Liver (tissue), 9 donors: ENCODE results near the gene IL10RB. TPM values are rescaled to one million over a fixed set of nuclear protein-coding genes. Genes with fewer than 3 reads are reported as not detected.

Source experiments
- DNase-seq: peaks from one replicate; pipeline ENCODE4 v3.0.0-alpha.2; 2017; ENCODE audit warnings: low spot score
- H3K27ac ChIP-seq, 2 donors: one replicate each; pipeline ENCODE4 v1.7.0; 2013; ENCODE audit warnings: inconsistent platforms in 2 of 2, low read length in 2 of 2, control low read depth in 1 of 2, low read depth in 1 of 2, mild to moderate bottlenecking in 1 of 2
- H3K27me3 ChIP-seq, 4 donors: one replicate each; pipeline versions ENCODE4 v1.6.1 to v1.7.0; 2013; ENCODE audit warnings: low read length in 3 of 4, inconsistent platforms in 1 of 4, mild to moderate bottlenecking in 1 of 4, moderate library complexity in 1 of 4; ENCODE audit not compliant: control insufficient read depth in 4 of 4, insufficient read depth in 4 of 4
- H3K36me3 ChIP-seq, 4 donors: one replicate each; pipeline versions ENCODE4 v1.6.1 to v1.7.0; 2013; ENCODE audit warnings: low read length in 3 of 4, mild to moderate bottlenecking in 3 of 4, low read depth in 1 of 4, moderate library complexity in 1 of 4; ENCODE audit not compliant: control insufficient read depth in 4 of 4, insufficient read depth in 3 of 4
- H3K4me1 ChIP-seq, 4 donors: one replicate each; pipeline versions ENCODE4 v1.6.1 to v1.7.0; 2013; ENCODE audit warnings: low read length in 3 of 4, mild to moderate bottlenecking in 3 of 4, moderate library complexity in 1 of 4; ENCODE audit not compliant: control insufficient read depth in 4 of 4, insufficient read depth in 4 of 4
- H3K4me3 ChIP-seq, 3 donors: one replicate each; pipeline versions ENCODE4 v1.6.1 to v1.7.0; 2013; ENCODE audit warnings: low read length in 3 of 3, control low read depth in 1 of 3, low read depth in 1 of 3, mild to moderate bottlenecking in 1 of 3
- H3K9ac ChIP-seq, 2 donors: one replicate each; pipeline ENCODE4 v1.7.0; 2013; ENCODE audit warnings: low read length in 2 of 2, mild to moderate bottlenecking in 2 of 2, moderate library complexity in 2 of 2, control low read depth in 1 of 2, low read depth in 1 of 2
- H3K9me3 ChIP-seq, 4 donors: one replicate each; pipeline versions ENCODE4 v1.6.1 to v1.7.0; 2013; ENCODE audit warnings: low read length in 3 of 4; ENCODE audit not compliant: control insufficient read depth in 4 of 4
- EGR1 ChIP-seq, 2 donors: IDR thresholded peaks; 2 replicates each; pipeline ENCODE4 v1.6.1; 2016 to 2018; ENCODE audit warnings: antibody characterized with exemption in 2 of 2, low read depth in 2 of 2
- FOXA1 ChIP-seq: IDR thresholded peaks from 2 replicates; pipeline ENCODE4 v1.6.1; 2016; ENCODE audit warnings: antibody characterized with exemption
- FOXA2 ChIP-seq: IDR thresholded peaks from 2 replicates; pipeline ENCODE4 v1.6.1; 2016; ENCODE audit warnings: antibody characterized with exemption
- GABPA ChIP-seq, 2 donors: IDR thresholded peaks in 1 of 2; conservative IDR thresholded peaks in 1 of 2; 2 replicates each; pipeline ENCODE4 v1.6.1; 2016; ENCODE audit warnings: antibody characterized with exemption in 2 of 2, mild to moderate bottlenecking in 1 of 2, moderate library complexity in 1 of 2
- HNF4A ChIP-seq, 2 donors: conservative IDR thresholded peaks; 2 replicates each; pipeline ENCODE4 v1.6.1; 2016; ENCODE audit warnings: antibody characterized with exemption in 2 of 2, mild to moderate bottlenecking in 2 of 2
- HNF4G ChIP-seq: IDR thresholded peaks from 2 replicates; pipeline ENCODE4 v1.6.1; 2016; ENCODE audit warnings: antibody characterized with exemption
- JUND ChIP-seq, 2 donors: IDR thresholded peaks; 2 replicates each; pipeline ENCODE4 v1.6.1; 2016; ENCODE audit warnings: antibody characterized with exemption in 2 of 2
- NR2F2 ChIP-seq: IDR thresholded peaks from 2 replicates; pipeline ENCODE4 v1.6.1; 2016; ENCODE audit warnings: antibody characterized with exemption
- RAD21 ChIP-seq, 2 donors: IDR thresholded peaks; 2 replicates each; pipeline ENCODE4 v1.6.1; 2016; ENCODE audit warnings: antibody characterized with exemption in 2 of 2, mild to moderate bottlenecking in 2 of 2
- RXRA ChIP-seq, 2 donors: IDR thresholded peaks; 2 replicates each; pipeline ENCODE4 v1.6.1; 2017 to 2018; ENCODE audit warnings: antibody characterized with exemption in 2 of 2, mild to moderate bottlenecking in 1 of 2
- SP1 ChIP-seq: IDR thresholded peaks from 2 replicates; pipeline ENCODE4 v1.6.1; 2018; ENCODE audit warnings: antibody characterized with exemption, mild to moderate bottlenecking
- YY1 ChIP-seq: IDR thresholded peaks from 2 replicates; pipeline ENCODE4 v1.6.1; 2016; ENCODE audit warnings: antibody characterized with exemption, mild to moderate bottlenecking
- WGBS: extraction: QIAGEN DNeasy Blood & Tissue Kit; methylation state at CpG from one replicate; pipeline ENCODE4 v1.1.7; 2013; 5-methylcytosine and 5-hydroxymethylcytosine counted together
- polyA plus RNA-seq, 2 donors: library from polyadenylated mRNA; stranded (reverse) in 1 of 2; unstranded in 1 of 2; fragments of 200-250 nt in 1 of 2; fragments of >200 nt in 1 of 2; fragmentation: Nextera tagmentation in 1 of 2; extraction: Ambion mirVana in 1 of 2; gene quantifications; one replicate each; pipeline versions ENCODE4 v1.2.1 to v1.2.3, GENCODE V29; 2013 to 2015
- total RNA-seq, 2 donors: library from RNA; depleted of rRNA; stranded (reverse); fragments of >200 nt; gene quantifications; one replicate each; pipeline ENCODE4 v1.2.3, GENCODE V29; 2014
- TF ChIP-seq, protein P1 (sequence below): IDR thresholded peaks from 2 replicates; pipeline ENCODE4 v1.6.1; 2016; ENCODE audit warnings: antibody characterized with exemption
- TF ChIP-seq, protein P2 (sequence below): IDR thresholded peaks from 2 replicates; pipeline ENCODE4 v1.6.1; 2016; ENCODE audit warnings: antibody characterized with exemption
- TF ChIP-seq, protein P3 (sequence below): IDR thresholded peaks from 2 replicates; pipeline ENCODE4 v1.6.1; 2016; ENCODE audit warnings: antibody characterized with exemption, mild to moderate bottlenecking
- TF ChIP-seq, protein P4 (sequence below): IDR thresholded peaks from 2 replicates; pipeline ENCODE4 v1.6.1; 2016; ENCODE audit warnings: antibody characterized with exemption
- donor health status: healthy.
- donor health status: healthy.
- donor health status: healthy.
- donor health status: healthy.
- donor health status: healthy.

Gene IL10RB
- total and polyA plus RNA-seq, 4 donors: 16.1 to 22.1 (median 18.8) TPM

DNA sequence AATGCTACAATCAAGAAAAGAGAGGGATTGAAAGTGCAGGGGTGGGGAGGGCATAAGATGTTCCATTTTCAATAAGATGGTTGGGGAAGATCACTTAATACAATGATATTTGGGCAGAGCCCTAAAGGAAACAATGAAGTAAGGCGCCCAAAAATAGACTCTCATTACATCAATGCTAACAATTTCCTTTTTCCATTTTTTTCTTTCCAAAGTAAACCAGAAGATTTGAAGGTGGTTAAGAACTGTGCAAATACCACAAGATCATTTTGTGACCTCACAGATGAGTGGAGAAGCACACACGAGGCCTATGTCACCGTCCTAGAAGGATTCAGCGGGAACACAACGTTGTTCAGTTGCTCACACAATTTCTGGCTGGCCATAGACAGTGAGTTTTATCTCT is 19.7 kb upstream of the IL10RB start:
- DNase-seq: no peak
- Histone ChIP-seq H3K4me1 (peaks cover 6 to 45% (median 24%) of the 10 kb centered on the region in 4 donors), H3K9ac (no peak overlapping the region), H3K4me3 (no peak overlapping the region), H3K9me3 (no peaks in the 10 kb centered on the region), H3K27ac (no peak overlapping the region), H3K36me3 (peaks cover 7 to 50% (median 35%) of the 10 kb centered on the region in 4 donors), H3K27me3 (no peaks in the 10 kb centered on the region)
- WGBS: 77% methylated on average over 5 of the region's 5 CpGs
- TF ChIP-seq, protein P1, sequence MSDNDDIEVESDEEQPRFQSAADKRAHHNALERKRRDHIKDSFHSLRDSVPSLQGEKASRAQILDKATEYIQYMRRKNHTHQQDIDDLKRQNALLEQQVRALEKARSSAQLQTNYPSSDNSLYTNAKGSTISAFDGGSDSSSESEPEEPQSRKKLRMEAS: no peak
- TF ChIP-seq JUND (IDR thresholded peaks at IDR 0.05): no peak
- no peak for TF ChIP-seq FOXA1
- no peak for TF ChIP-seq HNF4A (conservative IDR thresholded peaks at IDR 0.05)
- TF ChIP-seq RAD21 (IDR thresholded peaks at IDR 0.05): no peak
- TF ChIP-seq, protein P2, sequence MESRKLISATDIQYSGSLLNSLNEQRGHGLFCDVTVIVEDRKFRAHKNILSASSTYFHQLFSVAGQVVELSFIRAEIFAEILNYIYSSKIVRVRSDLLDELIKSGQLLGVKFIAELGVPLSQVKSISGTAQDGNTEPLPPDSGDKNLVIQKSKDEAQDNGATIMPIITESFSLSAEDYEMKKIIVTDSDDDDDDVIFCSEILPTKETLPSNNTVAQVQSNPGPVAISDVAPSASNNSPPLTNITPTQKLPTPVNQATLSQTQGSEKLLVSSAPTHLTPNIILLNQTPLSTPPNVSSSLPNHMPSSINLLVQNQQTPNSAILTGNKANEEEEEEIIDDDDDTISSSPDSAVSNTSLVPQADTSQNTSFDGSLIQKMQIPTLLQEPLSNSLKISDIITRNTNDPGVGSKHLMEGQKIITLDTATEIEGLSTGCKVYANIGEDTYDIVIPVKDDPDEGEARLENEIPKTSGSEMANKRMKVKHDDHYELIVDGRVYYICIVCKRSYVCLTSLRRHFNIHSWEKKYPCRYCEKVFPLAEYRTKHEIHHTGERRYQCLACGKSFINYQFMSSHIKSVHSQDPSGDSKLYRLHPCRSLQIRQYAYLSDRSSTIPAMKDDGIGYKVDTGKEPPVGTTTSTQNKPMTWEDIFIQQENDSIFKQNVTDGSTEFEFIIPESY: no peak
- no peak for TF ChIP-seq GABPA (IDR thresholded peaks at IDR 0.05 in 1 of 2, conservative IDR thresholded peaks at IDR 0.05 in 1 of 2)
- no peak for TF ChIP-seq FOXA2

DNA sequence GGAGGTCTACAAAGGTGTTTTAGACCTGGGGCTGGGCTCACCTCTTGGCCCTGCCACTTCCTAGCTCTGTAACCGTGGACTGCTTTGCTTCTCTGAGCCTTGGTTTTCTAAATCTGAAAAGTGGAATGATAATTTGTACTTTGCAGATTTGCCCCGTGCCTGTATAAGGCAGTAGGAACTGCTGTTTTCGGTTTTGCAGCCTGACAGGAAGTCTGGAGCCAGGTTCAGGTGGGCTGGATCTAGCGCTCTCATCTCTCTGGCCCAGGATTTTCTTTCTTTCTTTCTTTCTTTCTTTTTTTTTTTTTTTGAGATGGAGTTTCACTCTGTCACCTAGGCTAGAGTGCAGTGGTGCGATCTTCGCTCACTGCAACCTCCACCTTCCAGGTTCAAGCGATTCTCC is 19.2 kb upstream of the IL10RB start:
- Histone ChIP-seq H3K27me3 (no peaks in the 10 kb centered on the region), H3K27ac (no peak overlapping the region), H3K4me1 (peaks cover 6 to 45% (median 24%) of the 10 kb centered on the region in 4 donors), H3K36me3 (peaks cover 7 to 48% (median 36%) of the 10 kb centered on the region in 4 donors), H3K9me3 (no peaks in the 10 kb centered on the region), H3K9ac (no peak overlapping the region), H3K4me3 (no peak overlapping the region)
- 94% methylated on average over 7 of the region's 7 CpGs for WGBS
- no peak for DNase-seq
- TF ChIP-seq NR2F2 (no peak), YY1 (no peak), GABPA (IDR thresholded peaks at IDR 0.05 in 1 of 2, conservative IDR thresholded peaks at IDR 0.05 in 1 of 2) (no peak), HNF4G (no peak), EGR1 (IDR thresholded peaks at IDR 0.05; ENCODE audit: low read depth in 2 of 2) (no peak), RXRA (IDR thresholded peaks at IDR 0.05) (no peak), SP1 (no peak), HNF4A (conservative IDR thresholded peaks at IDR 0.05) (no peak), RAD21 (IDR thresholded peaks at IDR 0.05) (no peak)
- TF ChIP-seq, protein P1: no peak
- TF ChIP-seq, protein P2: no peak

DNA sequence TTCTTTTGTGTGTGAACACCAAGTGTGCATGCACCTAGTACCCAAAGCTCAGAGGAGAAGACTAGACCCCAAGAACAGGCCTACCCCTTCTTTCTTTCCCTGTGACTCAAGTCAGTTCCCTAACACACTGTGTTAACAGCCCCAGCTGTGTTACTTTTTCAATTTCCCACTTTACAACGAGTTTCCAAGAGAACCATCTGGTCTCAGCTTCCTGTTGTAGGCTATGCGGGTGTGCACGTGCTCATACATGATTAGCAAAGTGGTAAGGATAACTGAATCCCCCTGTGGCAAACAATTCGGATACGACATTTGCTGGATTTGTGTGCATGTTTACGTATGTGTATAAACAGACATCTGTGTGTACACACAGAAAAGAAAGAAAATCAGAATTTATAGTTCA is 18.6 kb upstream of the IL10RB start:
- H3K27ac ChIP-seq: no peak overlapping the region
- H3K36me3 ChIP-seq: peaks cover 7 to 51% (median 41%) of the 10 kb centered on the region in 4 donors
- no peak for TF ChIP-seq FOXA2
- no peak for TF ChIP-seq RAD21 (IDR thresholded peaks at IDR 0.05)
- TF ChIP-seq, protein P3, sequence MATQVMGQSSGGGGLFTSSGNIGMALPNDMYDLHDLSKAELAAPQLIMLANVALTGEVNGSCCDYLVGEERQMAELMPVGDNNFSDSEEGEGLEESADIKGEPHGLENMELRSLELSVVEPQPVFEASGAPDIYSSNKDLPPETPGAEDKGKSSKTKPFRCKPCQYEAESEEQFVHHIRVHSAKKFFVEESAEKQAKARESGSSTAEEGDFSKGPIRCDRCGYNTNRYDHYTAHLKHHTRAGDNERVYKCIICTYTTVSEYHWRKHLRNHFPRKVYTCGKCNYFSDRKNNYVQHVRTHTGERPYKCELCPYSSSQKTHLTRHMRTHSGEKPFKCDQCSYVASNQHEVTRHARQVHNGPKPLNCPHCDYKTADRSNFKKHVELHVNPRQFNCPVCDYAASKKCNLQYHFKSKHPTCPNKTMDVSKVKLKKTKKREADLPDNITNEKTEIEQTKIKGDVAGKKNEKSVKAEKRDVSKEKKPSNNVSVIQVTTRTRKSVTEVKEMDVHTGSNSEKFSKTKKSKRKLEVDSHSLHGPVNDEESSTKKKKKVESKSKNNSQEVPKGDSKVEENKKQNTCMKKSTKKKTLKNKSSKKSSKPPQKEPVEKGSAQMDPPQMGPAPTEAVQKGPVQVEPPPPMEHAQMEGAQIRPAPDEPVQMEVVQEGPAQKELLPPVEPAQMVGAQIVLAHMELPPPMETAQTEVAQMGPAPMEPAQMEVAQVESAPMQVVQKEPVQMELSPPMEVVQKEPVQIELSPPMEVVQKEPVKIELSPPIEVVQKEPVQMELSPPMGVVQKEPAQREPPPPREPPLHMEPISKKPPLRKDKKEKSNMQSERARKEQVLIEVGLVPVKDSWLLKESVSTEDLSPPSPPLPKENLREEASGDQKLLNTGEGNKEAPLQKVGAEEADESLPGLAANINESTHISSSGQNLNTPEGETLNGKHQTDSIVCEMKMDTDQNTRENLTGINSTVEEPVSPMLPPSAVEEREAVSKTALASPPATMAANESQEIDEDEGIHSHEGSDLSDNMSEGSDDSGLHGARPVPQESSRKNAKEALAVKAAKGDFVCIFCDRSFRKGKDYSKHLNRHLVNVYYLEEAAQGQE: no peak
- TF ChIP-seq, protein P1: no peak
- TF ChIP-seq, protein P2: no peak
- no peak for TF ChIP-seq HNF4A (conservative IDR thresholded peaks at IDR 0.05)
- TF ChIP-seq, protein P4, sequence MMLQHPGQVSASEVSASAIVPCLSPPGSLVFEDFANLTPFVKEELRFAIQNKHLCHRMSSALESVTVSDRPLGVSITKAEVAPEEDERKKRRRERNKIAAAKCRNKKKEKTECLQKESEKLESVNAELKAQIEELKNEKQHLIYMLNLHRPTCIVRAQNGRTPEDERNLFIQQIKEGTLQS: no peak
- TF ChIP-seq JUND (IDR thresholded peaks at IDR 0.05): no peak
- TF ChIP-seq RXRA (IDR thresholded peaks at IDR 0.05): no peak
- no peak for TF ChIP-seq GABPA (IDR thresholded peaks at IDR 0.05 in 1 of 2, conservative IDR thresholded peaks at IDR 0.05 in 1 of 2)
- no peak for TF ChIP-seq NR2F2

More for the DNA sequence above, 18.6 kb upstream of the IL10RB start:
- WGBS: 72% methylated on average over 6 of the region's 6 CpGs
- H3K27me3 ChIP-seq: no peaks in the 10 kb centered on the region
- no peak overlapping the region for H3K4me3 ChIP-seq
- no peak overlapping the region for H3K9ac ChIP-seq
- no peak for DNase-seq
- peaks cover 6 to 45% (median 24%) of the 10 kb centered on the region in 4 donors for H3K4me1 ChIP-seq
- H3K9me3 ChIP-seq: no peaks in the 10 kb centered on the region
